Pancreas (tissue), 10 donors: ENCODE results near the gene ADGRV1. TPM values are rescaled to one million over a fixed set of nuclear protein-coding genes. Genes with fewer than 3 reads are reported as not detected.

Source experiments
- ATAC-seq, 4 donors: fragments of 200-7000 bp; cut with Tn5 transposase; one replicate each; pipeline versions ENCODE4 v1.8.0 to v1.9.1; 2020; ENCODE audit warnings: mild to moderate bottlenecking in 4 of 4, moderate library complexity in 4 of 4
- DNase-seq, 6 donors: peaks; one replicate each; pipeline ENCODE4 v3.0.0-alpha.2; 2020
- FAIRE-seq: peaks from 2 replicates; lab custom pipeline; 2012; peaks lifted over from hg19 to GRCh38; lab: Jason Lieb, UNC
- H3K27ac ChIP-seq, 4 donors: fragments of 200-600 bp; sonication (generic); 1 replicate in 3 of 4; 2 replicates in 1 of 4; pipeline versions ENCODE4 v1.5.0 to v1.8.0; 2020
- H3K27me3 ChIP-seq, 4 donors: fragments of 200-600 bp; one replicate each; pipeline ENCODE4 v1.8.0; 2021
- H3K36me3 ChIP-seq, 3 donors: fragments of 200-600 bp; sonication (generic) in 1 of 3; one replicate each; pipeline versions ENCODE4 v1.5.0 to v1.8.0; 2020 to 2021
- H3K4me1 ChIP-seq, 3 donors: fragments of 200-600 bp; one replicate each; pipeline ENCODE4 v1.8.0; 2021
- H3K4me3 ChIP-seq, 4 donors: fragments of 200-600 bp; sonication (generic) in 2 of 4; one replicate each; pipeline versions ENCODE4 v1.5.0 to v1.8.0; 2020 to 2021
- H3K9me3 ChIP-seq, 4 donors: fragments of 200-600 bp; one replicate each; pipeline ENCODE4 v1.8.0; 2021
- WGBS, 2 donors: extraction: QIAGEN DNeasy Blood & Tissue Kit; methylation state at CpG; one replicate each; pipeline ENCODE4 v1.1.7; 2013; 5-methylcytosine and 5-hydroxymethylcytosine counted together
- intact Hi-C, 3 donors: fragments of 100-400 bp; cut with DNase I; formaldehyde crosslinking; loops; one replicate each; pipeline versions ENCODE4 v1.11.1 to v1.14.2; 2022
- polyA plus RNA-seq, 2 donors: library from polyadenylated mRNA; stranded (reverse); fragments of 200-250 nt; gene quantifications; one replicate each; pipeline ENCODE4 v1.2.3, GENCODE V29; 2013
- total RNA-seq, 6 donors: library from RNA; stranded (reverse); fragmentation: NEBNext Ultra II Directional in 4 of 6; extraction: Animal tissue kit (Norgen Biotek cat#: 25700) in 4 of 6; gene quantifications; one replicate each; pipeline versions ENCODE4 v1.2.1 to v1.2.4, GENCODE V29; 2021 to 2023
- TF ChIP-seq, protein P1 (sequence below), 4 donors: fragments of 200-600 bp; sonication (generic) in 3 of 4; IDR thresholded peaks; one replicate each; pipeline versions ENCODE4 v1.5.0 to v1.8.0; 2021; ENCODE audit warnings: antibody characterized with exemption in 4 of 4
- donor health status: healthy with polysubstance abuse.
- donor health status: DM: no; HTN: no; CAD: no; lungs with moderate emphysema.
- donor health status: DM: no; HTN: no; CAD: no.
- donor health status: control.
- donor health status: control.
- donor health status: Bipolar disorder and iron deficiency.
- donor health status: DM: yes; HTN: yes; CAD: no.
- donor health status: DM: no; HTN: no; CAD: no.
- donor health status: DM: no; HTN: no; CAD: no.
- donor health status: DM: yes; HTN: yes; CAD: no.

The ADGRV1 gene
- total and polyA plus RNA-seq, 8 donors = 3.9 to 6.9 (median 5.4) TPM

DNA sequence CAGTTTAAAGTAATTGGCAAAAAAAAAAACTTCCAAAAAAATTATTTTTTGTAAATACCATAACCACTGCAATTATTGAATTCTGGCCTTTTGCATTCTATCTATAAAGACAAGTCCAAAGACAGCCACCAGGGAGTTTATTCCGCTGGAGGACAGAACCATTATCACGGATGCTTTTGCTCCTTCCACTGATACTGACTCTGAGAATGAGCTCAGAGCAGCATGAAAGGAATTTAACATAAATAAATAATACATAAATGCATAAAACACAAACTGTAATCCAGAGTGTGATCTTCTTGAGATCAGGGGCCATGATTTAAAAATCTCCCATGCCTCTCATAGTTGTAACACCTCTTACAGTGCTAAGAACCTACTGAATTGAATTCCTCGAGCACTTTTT lies 559.8 kb downstream of the ADGRV1 start:
- ATAC-seq (no peak), DNase-seq (no peak), FAIRE-seq (no peak)
- 88 to 91% methylated on average over 3 of the region's 3 CpGs for WGBS, 2 donors
- Histone ChIP-seq H3K36me3 (no peaks in the 10 kb centered on the region), H3K4me3 (no peak overlapping the region), H3K9me3 (no peaks in the 10 kb centered on the region), H3K27ac (no peak overlapping the region), H3K27me3 (no peaks in the 10 kb centered on the region), H3K4me1 (peaks cover 0 to 32% (median 0%) of the 10 kb centered on the region in 3 donors)
- intact Hi-C loops = no loop called here
- TF ChIP-seq, protein P1, sequence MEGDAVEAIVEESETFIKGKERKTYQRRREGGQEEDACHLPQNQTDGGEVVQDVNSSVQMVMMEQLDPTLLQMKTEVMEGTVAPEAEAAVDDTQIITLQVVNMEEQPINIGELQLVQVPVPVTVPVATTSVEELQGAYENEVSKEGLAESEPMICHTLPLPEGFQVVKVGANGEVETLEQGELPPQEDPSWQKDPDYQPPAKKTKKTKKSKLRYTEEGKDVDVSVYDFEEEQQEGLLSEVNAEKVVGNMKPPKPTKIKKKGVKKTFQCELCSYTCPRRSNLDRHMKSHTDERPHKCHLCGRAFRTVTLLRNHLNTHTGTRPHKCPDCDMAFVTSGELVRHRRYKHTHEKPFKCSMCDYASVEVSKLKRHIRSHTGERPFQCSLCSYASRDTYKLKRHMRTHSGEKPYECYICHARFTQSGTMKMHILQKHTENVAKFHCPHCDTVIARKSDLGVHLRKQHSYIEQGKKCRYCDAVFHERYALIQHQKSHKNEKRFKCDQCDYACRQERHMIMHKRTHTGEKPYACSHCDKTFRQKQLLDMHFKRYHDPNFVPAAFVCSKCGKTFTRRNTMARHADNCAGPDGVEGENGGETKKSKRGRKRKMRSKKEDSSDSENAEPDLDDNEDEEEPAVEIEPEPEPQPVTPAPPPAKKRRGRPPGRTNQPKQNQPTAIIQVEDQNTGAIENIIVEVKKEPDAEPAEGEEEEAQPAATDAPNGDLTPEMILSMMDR (IDR thresholded peaks at IDR 0.05) = no peak

DNA sequence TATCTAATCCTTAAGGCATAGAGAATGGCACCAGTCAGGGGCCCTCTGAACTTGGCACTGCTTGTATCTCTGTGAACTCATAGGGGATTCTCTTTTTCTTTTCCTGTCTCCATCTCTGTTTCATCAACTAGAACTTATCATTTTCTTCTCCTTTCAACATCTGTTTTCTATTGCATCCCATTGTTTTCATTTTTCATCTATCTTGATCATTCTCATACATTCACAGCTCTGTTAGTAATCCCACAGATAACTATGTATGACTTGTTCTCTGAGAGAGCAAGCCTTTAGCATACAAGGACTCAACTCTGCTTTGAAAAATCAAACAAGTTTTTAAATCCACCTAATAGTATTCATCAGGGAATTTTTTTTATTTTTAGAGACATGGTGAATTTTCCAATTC lies 560.2 kb downstream of the ADGRV1 start:
- Histone ChIP-seq H3K4me1 (peaks cover 0 to 36% (median 0%) of the 10 kb centered on the region in 3 donors), H3K36me3 (no peaks in the 10 kb centered on the region), H3K27me3 (no peaks in the 10 kb centered on the region), H3K27ac (peak overlapping the region in 2 of 4 donors; percentile 15 to 52), H3K4me3 (no peak overlapping the region), H3K9me3 (no peaks in the 10 kb centered on the region)
- TF ChIP-seq, protein P1 (IDR thresholded peaks at IDR 0.05) = no peak
- intact Hi-C loops = no loop called here
- FAIRE-seq (no peak), ATAC-seq (no peak), DNase-seq (no peak)

DNA sequence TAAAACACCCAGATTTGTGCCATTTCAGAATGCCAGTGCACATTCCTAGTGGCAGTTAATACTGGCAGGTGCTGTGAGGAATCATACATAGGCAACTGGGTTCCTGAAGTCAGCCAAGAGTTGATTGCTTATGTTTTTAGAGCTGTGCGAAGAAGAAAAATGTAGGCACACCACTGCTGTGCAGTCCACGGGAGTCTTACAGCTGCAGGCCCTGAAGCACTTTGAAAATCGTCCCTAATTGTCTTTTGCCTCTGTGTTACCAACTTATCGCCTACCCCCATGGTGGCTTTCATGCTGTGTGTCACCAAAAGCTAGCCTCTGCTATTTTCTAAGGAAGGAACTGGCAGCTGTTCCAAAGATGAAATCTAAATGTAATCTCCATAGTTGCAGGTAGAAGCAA lies 560.6 kb downstream of the ADGRV1 start:
- DNase-seq (no peak), ATAC-seq (peak in 3 of 4 donors; percentile 28 to 56 (median 50)), FAIRE-seq (no peak)
- H3K27me3 ChIP-seq = no peaks in the 10 kb centered on the region
- TF ChIP-seq, protein P1 (IDR thresholded peaks at IDR 0.05) = no peak
- peaks cover 0 to 40% (median 0%) of the 10 kb centered on the region in 3 donors for H3K4me1 ChIP-seq
- H3K9me3 ChIP-seq = no peaks in the 10 kb centered on the region
- intact Hi-C loops = no loop called here
- WGBS, 2 donors = 68 to 69% methylated on average over 4 of the region's 4 CpGs
- no peak overlapping the region for H3K4me3 ChIP-seq
- H3K27ac ChIP-seq = peak overlapping the region in 2 of 4 donors; percentile 15 to 52
- no peaks in the 10 kb centered on the region for H3K36me3 ChIP-seq

DNA sequence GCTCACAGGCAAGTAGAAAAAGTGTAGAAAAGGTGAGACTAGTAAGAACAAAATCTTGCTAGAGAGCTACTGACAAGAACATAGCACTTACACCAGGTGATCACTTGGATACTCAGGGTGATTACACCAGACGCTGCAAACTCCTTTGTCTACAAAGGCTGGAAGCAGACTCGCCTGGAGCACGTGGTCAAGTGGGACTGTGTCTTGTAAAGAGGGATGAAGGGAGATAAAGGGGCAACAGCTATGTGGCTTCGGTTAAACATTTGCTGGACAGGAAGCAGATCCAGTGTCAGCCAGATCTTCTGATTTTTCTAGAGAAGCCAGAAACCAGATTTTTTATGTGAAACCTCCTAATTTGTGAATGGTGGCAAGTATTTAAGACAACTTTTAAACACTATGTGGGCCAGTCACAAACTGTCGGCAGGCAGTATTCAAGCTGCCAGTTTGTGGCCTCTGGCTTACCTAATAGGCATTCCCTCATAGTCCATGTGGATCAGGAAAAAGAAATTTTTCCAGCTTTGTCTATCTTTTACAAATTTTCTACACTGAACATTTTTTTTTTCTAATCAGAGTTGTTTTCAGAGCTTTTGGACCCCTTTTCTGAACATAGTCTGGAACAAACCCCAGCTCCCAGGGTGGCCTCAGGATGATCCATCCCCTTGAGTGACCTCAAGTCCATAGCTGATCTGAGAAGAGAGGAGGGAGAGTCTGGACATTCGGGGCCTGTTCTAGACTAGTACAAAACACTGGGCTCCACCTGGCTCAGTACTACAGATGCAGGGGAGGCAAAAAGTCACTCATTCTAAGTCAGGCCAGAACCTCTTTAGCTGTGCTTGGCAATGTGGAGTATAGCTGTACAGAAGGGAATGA lies 561.6 kb downstream of the ADGRV1 start:
- ATAC-seq = peak in 3 of 4 donors; percentile 28 to 63 (median 63)
- Histone ChIP-seq H3K27ac (peak overlapping the region in 2 of 4 donors; percentile 15 to 52), H3K9me3 (no peaks in the 10 kb centered on the region), H3K36me3 (no peaks in the 10 kb centered on the region), H3K4me1 (peaks cover 0 to 50% (median 0%) of the 10 kb centered on the region in 3 donors), H3K4me3 (no peak overlapping the region), H3K27me3 (no peaks in the 10 kb centered on the region)
- TF ChIP-seq, protein P1 (IDR thresholded peaks at IDR 0.05) = no peak
- WGBS, 2 donors = 79 to 83% methylated on average over 6 of the region's 6 CpGs
- no peak for DNase-seq
- FAIRE-seq = no peak
- intact Hi-C loops = no loop called here
